PC-3 (cell line): ENCODE results near the gene TMEM273.

Experiments used
- EZH2 ChIP-seq: fragments of 300-600 bp; sonication (generic); IDR thresholded peaks from one replicate; pipeline ENCODE4 v1.6.1; 2017; ENCODE audit warnings: antibody characterized with exemption, mild to moderate bottlenecking, low read length; ENCODE audit not compliant: unreplicated experiment
- TF ChIP-seq, protein P1 (sequence below): fragments of 300-600 bp; sonication (generic); conservative IDR thresholded peaks from 2 replicates; pipeline ENCODE4 v1.5.1; 2017; ENCODE audit warnings: antibody characterized with exemption, low read depth, mild to moderate bottlenecking, low read length

GRCh38 chr10:49112098-49112497, 76.1 kb downstream of the TMEM273 start:
- TF ChIP-seq, protein P1, sequence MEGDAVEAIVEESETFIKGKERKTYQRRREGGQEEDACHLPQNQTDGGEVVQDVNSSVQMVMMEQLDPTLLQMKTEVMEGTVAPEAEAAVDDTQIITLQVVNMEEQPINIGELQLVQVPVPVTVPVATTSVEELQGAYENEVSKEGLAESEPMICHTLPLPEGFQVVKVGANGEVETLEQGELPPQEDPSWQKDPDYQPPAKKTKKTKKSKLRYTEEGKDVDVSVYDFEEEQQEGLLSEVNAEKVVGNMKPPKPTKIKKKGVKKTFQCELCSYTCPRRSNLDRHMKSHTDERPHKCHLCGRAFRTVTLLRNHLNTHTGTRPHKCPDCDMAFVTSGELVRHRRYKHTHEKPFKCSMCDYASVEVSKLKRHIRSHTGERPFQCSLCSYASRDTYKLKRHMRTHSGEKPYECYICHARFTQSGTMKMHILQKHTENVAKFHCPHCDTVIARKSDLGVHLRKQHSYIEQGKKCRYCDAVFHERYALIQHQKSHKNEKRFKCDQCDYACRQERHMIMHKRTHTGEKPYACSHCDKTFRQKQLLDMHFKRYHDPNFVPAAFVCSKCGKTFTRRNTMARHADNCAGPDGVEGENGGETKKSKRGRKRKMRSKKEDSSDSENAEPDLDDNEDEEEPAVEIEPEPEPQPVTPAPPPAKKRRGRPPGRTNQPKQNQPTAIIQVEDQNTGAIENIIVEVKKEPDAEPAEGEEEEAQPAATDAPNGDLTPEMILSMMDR: no peak
- TF ChIP-seq EZH2: no peak
